CD14-positive monocyte (primary cell): ENCODE results near the gene AHCTF1. TPM values are rescaled to one million over a fixed set of nuclear protein-coding genes. Genes with fewer than 3 reads are reported as not detected.

Experiments
- DNase-seq, 3 donors: peaks; one replicate each; pipeline ENCODE4 v3.0.0-alpha.2; 2011 to 2022
- H2AFZ ChIP-seq: 2 replicates; pipeline ENCODE4 v1.6.0; 2012; ENCODE audit warnings: mild to moderate bottlenecking, low read depth, low read length, inconsistent platforms; ENCODE audit not compliant: insufficient read depth, poor library complexity, severe bottlenecking
- H3K27ac ChIP-seq, 2 donors: 1 replicate in 1 of 2; 2 replicates in 1 of 2; pipeline ENCODE4 v1.5.1; 2012 to 2013; ENCODE audit warnings: low read length in 2 of 2, control low read depth in 1 of 2, inconsistent platforms in 1 of 2, low read depth in 1 of 2, mild to moderate bottlenecking in 1 of 2
- H3K27me3 ChIP-seq, 2 donors: one replicate each; pipeline versions ENCODE4 v1.6.0 to v1.6.1; 2011 to 2013; ENCODE audit warnings: low read length in 2 of 2; ENCODE audit not compliant: control insufficient read depth in 2 of 2, insufficient read depth in 2 of 2
- H3K36me3 ChIP-seq, 2 donors: replicated peaks in 1 of 2; 1 replicate in 1 of 2; 2 replicates in 1 of 2; pipeline versions ENCODE4 v1.5.1 to v1.6.1; 2012 to 2013; ENCODE audit warnings: low read length in 2 of 2, control low read depth in 1 of 2, inconsistent platforms in 1 of 2, mild to moderate bottlenecking in 1 of 2; ENCODE audit not compliant: insufficient read depth in 2 of 2, control insufficient read depth in 1 of 2
- H3K4me1 ChIP-seq, 2 donors: 1 replicate in 1 of 2; 2 replicates in 1 of 2; pipeline versions ENCODE4 v1.5.1 to v1.6.1; 2012 to 2013; ENCODE audit warnings: low read length in 2 of 2, control low read depth in 1 of 2, inconsistent platforms in 1 of 2, mild to moderate bottlenecking in 1 of 2, moderate library complexity in 1 of 2; ENCODE audit not compliant: insufficient read depth in 2 of 2, control insufficient read depth in 1 of 2
- H3K4me2 ChIP-seq: replicated peaks from 2 replicates; pipeline ENCODE3; 2012; ENCODE audit warnings: low read length, moderate library complexity, mild to moderate bottlenecking; ENCODE audit not compliant: poor library complexity, severe bottlenecking; ENCODE audit errors: extremely low read depth
- H3K4me3 ChIP-seq, 3 experiments: fragments of 200-600 bp in 1 of 3; sonication (generic) in 1 of 3; replicated peaks in 1 of 3; 1 replicate in 2 of 3; 2 replicates in 1 of 3; pipeline ENCODE4 v1.5.1; 2011 to 2013; ENCODE audit warnings: low read length in 3 of 3, mild to moderate bottlenecking in 3 of 3, control low read depth in 2 of 3, low read depth in 2 of 3, inconsistent platforms in 1 of 3, moderate library complexity in 1 of 3
- H3K79me2 ChIP-seq: 2 replicates; pipeline ENCODE4 v1.6.0; 2012; ENCODE audit warnings: mild to moderate bottlenecking, control low read depth, inconsistent platforms, low read length, moderate library complexity; ENCODE audit not compliant: insufficient read depth
- H3K9ac ChIP-seq: 2 replicates; pipeline ENCODE4 v1.6.0; 2017; ENCODE audit warnings: low read length, mild to moderate bottlenecking; ENCODE audit not compliant: insufficient read depth, poor library complexity, severe bottlenecking
- H3K9me3 ChIP-seq, 2 donors: replicated peaks in 1 of 2; 1 replicate in 1 of 2; 2 replicates in 1 of 2; pipeline versions ENCODE4 v1.5.1 to v1.6.1; 2012 to 2013; ENCODE audit warnings: low read length in 2 of 2, control low read depth in 1 of 2; ENCODE audit not compliant: control insufficient read depth in 1 of 2, insufficient read depth in 1 of 2
- H4K20me1 ChIP-seq: 2 replicates; pipeline ENCODE4 v1.6.0; 2012; ENCODE audit warnings: mild to moderate bottlenecking, low read length, control low read depth, moderate library complexity; ENCODE audit not compliant: insufficient read depth
- H3K27ac Mint-ChIP-seq, 7 donors: one replicate each; pipeline ENCODE4 v1.8.0; 2020; ENCODE audit warnings: mild to moderate bottlenecking in 7 of 7, mixed read lengths in 7 of 7, moderate library complexity in 6 of 7, inconsistent platforms in 2 of 7
- H3K27me3 Mint-ChIP-seq, 3 donors: one replicate each; pipeline ENCODE4 v1.8.0; 2021 to 2022; ENCODE audit warnings: low read depth in 3 of 3, mild to moderate bottlenecking in 3 of 3, mixed read lengths in 3 of 3, moderate library complexity in 3 of 3, inconsistent platforms in 1 of 3
- H3K36me3 Mint-ChIP-seq, 2 donors: one replicate each; pipeline ENCODE4 v1.8.0; 2020; ENCODE audit warnings: mixed read lengths in 2 of 2, inconsistent platforms in 1 of 2, mild to moderate bottlenecking in 1 of 2
- H3K4me1 Mint-ChIP-seq: one replicate; pipeline ENCODE4 v1.8.0; 2020; ENCODE audit warnings: mild to moderate bottlenecking, mixed read lengths
- H3K4me3 Mint-ChIP-seq, 2 donors: one replicate each; pipeline ENCODE4 v1.8.0; 2020; ENCODE audit warnings: mild to moderate bottlenecking in 2 of 2, mixed read lengths in 2 of 2, moderate library complexity in 1 of 2
- H3K9me3 Mint-ChIP-seq, 7 donors: one replicate each; pipeline ENCODE4 v1.8.0; 2020 to 2022; ENCODE audit warnings: mixed read lengths in 7 of 7, mild to moderate bottlenecking in 6 of 7, moderate library complexity in 6 of 7, inconsistent platforms in 2 of 7
- WGBS: methylation state at CpG from one replicate; pipeline ENCODE4 v1.1.5; 2013; ENCODE audit warnings: missing lambda C conversion rate; ENCODE audit not compliant: insufficient coverage; 5-methylcytosine and 5-hydroxymethylcytosine counted together
- intact Hi-C, 2 donors: fragments of 100-400 bp; cut with micrococcal nuclease; formaldehyde crosslinking; loops; one replicate each; pipeline versions ENCODE4 v1.15.0 to v1.15.1; 2023
- polyA plus RNA-seq, 3 donors: library from polyadenylated mRNA; depleted of rRNA in 1 of 3; unstranded in 2 of 3; stranded (reverse) in 1 of 3; fragments of 300-500 nt in 2 of 3; fragments of >200 nt in 1 of 3; fragmentation: Illumina TruSeq in 2 of 3; gene quantifications; 1 replicate in 2 of 3; 2 replicates in 1 of 3; pipeline ENCODE4 v1.2.3, GENCODE V29; 2012 to 2021
- TF ChIP-seq, protein P1 (sequence below): fragments of 200-600 bp; IDR thresholded peaks from one replicate; pipeline ENCODE4 v1.8.0; 2022; ENCODE audit warnings: antibody characterized with exemption, mild to moderate bottlenecking

Gene AHCTF1
- polyA plus RNA-seq, 3 donors = 2.4 to 8.8 (median 5.4) TPM

DNA sequence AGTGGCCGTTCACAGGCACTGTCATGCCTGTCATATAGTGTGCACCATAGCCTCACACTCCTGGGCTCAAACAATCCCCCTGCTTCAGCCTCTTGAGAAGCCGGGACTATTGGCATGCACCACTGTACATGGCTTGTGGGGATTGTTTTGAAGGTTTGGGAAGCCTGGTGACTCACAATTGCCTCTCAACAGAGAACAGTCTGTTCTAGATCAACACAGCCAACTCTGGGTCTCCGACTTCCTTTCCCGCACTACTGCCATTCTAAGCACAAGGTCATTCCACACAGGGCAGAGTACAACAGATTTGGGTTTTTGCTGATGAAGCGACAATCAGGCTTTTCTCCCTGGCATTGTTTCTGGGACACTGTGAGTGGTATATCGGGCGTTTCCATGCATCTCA lies 15.5 kb upstream of the AHCTF1 start:
- Mint-ChIP-seq H3K27ac (no peak overlapping the region), H3K4me1 (no peaks in the 10 kb centered on the region), H3K27me3 (no peaks in the 10 kb centered on the region), H3K9me3 (peaks cover 0 to 2% (median 0%) of the 10 kb centered on the region in 7 donors), H3K36me3 (no peaks in the 10 kb centered on the region), H3K4me3 (no peak overlapping the region)
- Histone ChIP-seq H3K27ac (no peak overlapping the region), H3K4me3 (no peak overlapping the region), H4K20me1 (no peaks in the 10 kb centered on the region), H2AFZ (no peak overlapping the region), H3K27me3 (no peaks in the 10 kb centered on the region), H3K36me3 (no peaks in the 10 kb centered on the region), H3K79me2 (no peaks in the 10 kb centered on the region), H3K4me1 (no peaks in the 10 kb centered on the region), H3K9me3 (no peaks in the 10 kb centered on the region), H3K4me2 (no peak overlapping the region), H3K9ac (no peak overlapping the region)
- DNase-seq = no peak
- 100% methylated on average over 2 of the region's 7 CpGs for WGBS
- intact Hi-C loops = no loop called here
- TF ChIP-seq, protein P1, sequence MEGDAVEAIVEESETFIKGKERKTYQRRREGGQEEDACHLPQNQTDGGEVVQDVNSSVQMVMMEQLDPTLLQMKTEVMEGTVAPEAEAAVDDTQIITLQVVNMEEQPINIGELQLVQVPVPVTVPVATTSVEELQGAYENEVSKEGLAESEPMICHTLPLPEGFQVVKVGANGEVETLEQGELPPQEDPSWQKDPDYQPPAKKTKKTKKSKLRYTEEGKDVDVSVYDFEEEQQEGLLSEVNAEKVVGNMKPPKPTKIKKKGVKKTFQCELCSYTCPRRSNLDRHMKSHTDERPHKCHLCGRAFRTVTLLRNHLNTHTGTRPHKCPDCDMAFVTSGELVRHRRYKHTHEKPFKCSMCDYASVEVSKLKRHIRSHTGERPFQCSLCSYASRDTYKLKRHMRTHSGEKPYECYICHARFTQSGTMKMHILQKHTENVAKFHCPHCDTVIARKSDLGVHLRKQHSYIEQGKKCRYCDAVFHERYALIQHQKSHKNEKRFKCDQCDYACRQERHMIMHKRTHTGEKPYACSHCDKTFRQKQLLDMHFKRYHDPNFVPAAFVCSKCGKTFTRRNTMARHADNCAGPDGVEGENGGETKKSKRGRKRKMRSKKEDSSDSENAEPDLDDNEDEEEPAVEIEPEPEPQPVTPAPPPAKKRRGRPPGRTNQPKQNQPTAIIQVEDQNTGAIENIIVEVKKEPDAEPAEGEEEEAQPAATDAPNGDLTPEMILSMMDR = no peak

DNA sequence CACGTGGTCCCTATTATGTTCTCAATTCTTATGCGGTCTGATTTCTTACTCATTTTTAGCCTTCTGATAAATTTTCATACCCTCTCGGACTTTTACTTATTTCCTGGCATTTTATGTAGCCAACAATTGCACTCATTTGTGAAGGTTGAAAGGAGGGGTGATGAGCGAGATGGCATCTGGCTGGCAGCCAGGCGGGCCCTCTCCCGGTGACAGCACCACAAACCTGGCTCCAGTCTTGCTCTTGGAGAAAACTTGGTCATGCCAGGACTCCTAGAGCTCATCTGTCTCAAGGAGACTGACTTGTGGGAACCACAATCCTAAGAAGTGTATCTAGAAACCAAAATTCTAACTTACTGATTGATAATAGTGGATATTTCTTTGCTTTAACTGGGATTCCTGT lies 14.6 kb upstream of the AHCTF1 start:
- no peak overlapping the region for H3K4me3 Mint-ChIP-seq
- WGBS = 83% methylated on average over 2 of the region's 6 CpGs
- DNase-seq = no peak

More for the DNA sequence above, 14.6 kb upstream of the AHCTF1 start:
- H3K9ac ChIP-seq = no peak overlapping the region
- Mint-ChIP-seq H3K27ac (no peak overlapping the region), H3K9me3 (peaks cover 0 to 2% (median 0%) of the 10 kb centered on the region in 7 donors), H3K4me1 (no peaks in the 10 kb centered on the region), H3K27me3 (no peaks in the 10 kb centered on the region), H3K36me3 (no peaks in the 10 kb centered on the region)
- intact Hi-C loops = no loop called here
- no peaks in the 10 kb centered on the region for H3K79me2 ChIP-seq
- no peaks in the 10 kb centered on the region for H4K20me1 ChIP-seq
- H3K4me2 ChIP-seq = no peak overlapping the region
- H3K9me3 ChIP-seq = no peaks in the 10 kb centered on the region
- no peak overlapping the region for H3K4me3 ChIP-seq
- no peak overlapping the region for H3K27ac ChIP-seq
- TF ChIP-seq, protein P1 = no peak
- no peaks in the 10 kb centered on the region for H3K4me1 ChIP-seq
- no peak overlapping the region for H2AFZ ChIP-seq
- H3K36me3 ChIP-seq = no peaks in the 10 kb centered on the region
- no peaks in the 10 kb centered on the region for H3K27me3 ChIP-seq
